ENCODE results near the gene HOMER2.
A peak's percentile ranks its signal among the peaks of the same experiment; 100 is the strongest.
"Not testable (repeated sequence)": the region's sequence is repeated elsewhere in the genome, so short reads cannot be mapped to it uniquely, and the experiment has no call there.

The HOMER2 gene

GRCh38 chr15:82849556-82850512 lies 102.7 kb downstream of the HOMER2 start:
- H3K27ac ChIP-seq, result peak overlapping the region in 6 of 21 experiments; percentile 3 to 67 (median 30)
- no peak overlapping the region for H3K4me3 ChIP-seq

- no peak overlapping the region for H3K27ac ChIP-seq
- no peak overlapping the region for H3K4me3 ChIP-seq
Measured at GRCh38 chr15:82848241-82848993, 104.1 kb downstream of the HOMER2 start.

GRCh38 chr15:82847703-82848102 lies 104.8 kb downstream of the HOMER2 start:
- H3K27ac ChIP-seq, result no peak overlapping the region
- no peak overlapping the region for H3K4me3 ChIP-seq

- Histone ChIP-seq H3K27ac (peak overlapping the region in 1 of 21 experiments; percentile 23), H3K4me3 (no peak overlapping the region)
Measured at GRCh38 chr15:82846621-82847020, 105.9 kb downstream of the HOMER2 start.

- no peak overlapping the region for H3K4me3 ChIP-seq
- no peak overlapping the region for H3K27ac ChIP-seq
Measured at GRCh38 chr15:82845686-82846085, 106.8 kb downstream of the HOMER2 start.

- Histone ChIP-seq H3K4me3 (no peak overlapping the region), H3K27ac (no peak overlapping the region)
Measured at GRCh38 chr15:82843566-82843965, 109.0 kb downstream of the HOMER2 start.

- Histone ChIP-seq H3K4me3 (no peak overlapping the region), H3K27ac (no peak overlapping the region)
Measured at GRCh38 chr15:82840166-82840565, 112.4 kb downstream of the HOMER2 start.

- no peak overlapping the region for H3K27ac ChIP-seq
- no peak overlapping the region for H3K4me3 ChIP-seq
Measured at GRCh38 chr15:82839136-82839535, 113.4 kb downstream of the HOMER2 start.

GRCh38 chr15:82838096-82838735 lies 114.3 kb downstream of the HOMER2 start:
- no peak overlapping the region for H3K27ac ChIP-seq
- H3K4me3 ChIP-seq, result no peak overlapping the region

GRCh38 chr15:82835391-82835917 lies 117.1 kb downstream of the HOMER2 start:
- no peak overlapping the region for H3K27ac ChIP-seq
- H3K4me3 ChIP-seq, result no peak overlapping the region

- peak overlapping the region in 5 of 21 experiments; percentile 9 to 44 (median 37) for H3K27ac ChIP-seq
- no peak overlapping the region for H3K4me3 ChIP-seq
Measured at GRCh38 chr15:82833362-82833682, 119.2 kb downstream of the HOMER2 start.

GRCh38 chr15:82832601-82833361 lies 119.7 kb downstream of the HOMER2 start:
- H3K27ac ChIP-seq, result peak overlapping the region in 11 of 21 experiments; percentile 5 to 44 (median 21)
- H3K4me3 ChIP-seq, result no peak overlapping the region

GRCh38 chr15:82831894-82832600 lies 120.5 kb downstream of the HOMER2 start:
- peak overlapping the region in 5 of 21 experiments; percentile 9 to 44 (median 20) for H3K27ac ChIP-seq
- H3K4me3 ChIP-seq, result no peak overlapping the region

GRCh38 chr15:82830427-82831173 lies 121.9 kb downstream of the HOMER2 start:
- no peak overlapping the region for H3K27ac ChIP-seq
- no peak overlapping the region for H3K4me3 ChIP-seq

- no peak overlapping the region for H3K27ac ChIP-seq
- no peak overlapping the region for H3K4me3 ChIP-seq
Measured at GRCh38 chr15:82829234-82829633, 123.3 kb downstream of the HOMER2 start.

GRCh38 chr15:82828075-82828474 lies 124.4 kb downstream of the HOMER2 start:
- no peak overlapping the region for H3K27ac ChIP-seq
- no peak overlapping the region for H3K4me3 ChIP-seq

GRCh38 chr15:82823049-82823448 lies 129.5 kb downstream of the HOMER2 start:
- H3K4me3 ChIP-seq, result no peak overlapping the region
- H3K27ac ChIP-seq, result no peak overlapping the region

GRCh38 chr15:82821851-82822250 lies 130.7 kb downstream of the HOMER2 start:
- not testable (repeated sequence) for H3K4me3 ChIP-seq, H3K27ac ChIP-seq

Data from skin epidermis (tissue), 12 donors.